ENCODE measurements around the gene PRELID3B. TPM values are rescaled to one million over a fixed set of nuclear protein-coding genes. Genes with fewer than 3 reads are reported as not detected.

PRELID3B gene
- total RNA-seq, 1 donor from 2014 or later, result 16.4 TPM

GRCh38 chr20:59027741-59028320 is 14.8 kb downstream of the PRELID3B start:
- DNase-seq (ENCODE audit: low spot score) (no peak), ATAC-seq (no peak)

GRCh38 chr20:59026904-59027740 is 15.5 kb downstream of the PRELID3B start:
- ATAC-seq (no peak), DNase-seq (ENCODE audit: low spot score) (no peak)

GRCh38 chr20:59025511-59025910 is 17.1 kb downstream of the PRELID3B start:
- ATAC-seq (no peak), DNase-seq (ENCODE audit: low spot score) (no peak)

- ATAC-seq (peak; percentile 79), DNase-seq (ENCODE audit: low spot score) (no peak)
Measured at GRCh38 chr20:59025086-59025485, 17.5 kb downstream of the PRELID3B start.

DNA sequence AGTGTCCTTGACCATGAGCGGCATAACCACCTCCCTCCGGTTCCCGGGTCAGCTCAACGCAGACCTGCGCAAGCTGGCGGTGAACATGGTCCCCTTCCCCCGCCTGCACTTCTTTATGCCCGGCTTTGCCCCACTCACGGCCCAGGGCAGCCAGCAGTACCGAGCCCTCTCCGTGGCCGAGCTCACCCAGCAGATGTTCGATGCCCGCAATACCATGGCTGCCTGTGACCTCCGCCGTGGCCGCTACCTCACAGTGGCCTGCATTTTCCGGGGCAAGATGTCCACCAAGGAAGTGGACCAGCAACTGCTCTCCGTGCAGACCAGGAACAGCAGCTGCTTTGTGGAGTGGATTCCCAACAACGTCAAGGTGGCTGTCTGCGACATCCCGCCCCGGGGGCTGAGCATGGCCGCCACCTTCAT is 18.5 kb downstream of the PRELID3B start:
- DNase-seq (ENCODE audit: low spot score) (no peak), ATAC-seq (no peak)

- DNase-seq (ENCODE audit: low spot score), result no peak
- peak; percentile 70 for ATAC-seq
Measured at GRCh38 chr20:59023616-59024015, 19.0 kb downstream of the PRELID3B start.

- no peak for DNase-seq (ENCODE audit: low spot score)
- no peak for ATAC-seq
Measured at GRCh38 chr20:59022754-59023153, 19.8 kb downstream of the PRELID3B start.

GRCh38 chr20:59020938-59021551 is 21.5 kb downstream of the PRELID3B start:
- ATAC-seq, result no peak

DNA sequence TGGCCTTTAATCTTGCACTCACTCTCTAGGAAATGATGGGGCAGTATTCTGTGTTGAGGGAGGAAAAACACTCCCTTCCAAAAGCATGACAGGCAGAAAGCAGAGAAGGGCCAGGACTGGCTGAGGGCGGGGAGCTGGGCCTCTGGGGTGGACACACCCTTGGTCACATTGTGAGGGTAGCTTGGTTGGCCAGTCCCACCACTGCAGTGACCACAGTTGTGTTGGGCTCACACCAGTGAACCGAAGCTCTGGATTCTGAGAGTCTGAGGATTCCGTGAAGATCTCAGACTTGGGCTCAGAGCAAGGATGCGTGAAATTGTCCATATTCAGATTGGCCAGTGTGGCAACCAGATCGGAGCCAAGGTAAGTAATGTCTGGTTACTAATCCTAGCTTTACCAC is 23.4 kb downstream of the PRELID3B start, which contains the start of gene TUBB1:
Gene TUBB1 (plus strand): TSS at position 213 of the 400 bp plus-strand sequence. CDS start 94 bp downstream, at position 307.
- DNase-seq (ENCODE audit: low spot score), result no peak
- no peak for ATAC-seq

More at GRCh38 chr20:59020938-59021551, 21.5 kb downstream of the PRELID3B start:
- no peak for DNase-seq (ENCODE audit: low spot score)

DNA sequence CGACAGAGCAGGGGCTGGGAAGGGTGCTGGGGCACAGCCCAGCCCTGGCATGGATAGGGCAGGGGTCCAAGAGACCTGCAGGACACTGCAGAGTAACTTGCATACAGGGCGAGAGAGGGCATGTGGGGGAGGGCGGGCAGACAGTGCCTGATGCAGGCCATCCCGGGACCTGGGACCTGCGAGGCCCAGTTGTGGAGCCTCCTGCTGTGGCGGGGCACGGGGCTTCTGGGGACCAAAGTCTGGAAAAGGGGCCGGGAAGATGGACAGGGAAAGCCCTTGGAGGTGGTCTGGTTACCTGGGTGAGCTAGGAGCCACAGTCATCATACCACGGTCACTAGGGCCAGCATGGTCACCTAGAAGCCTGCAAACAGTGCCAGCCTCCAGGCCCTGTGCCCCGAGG is 23.8 kb downstream of the PRELID3B start:
- DNase-seq (ENCODE audit: low spot score) (no peak), ATAC-seq (no peak)

DNA sequence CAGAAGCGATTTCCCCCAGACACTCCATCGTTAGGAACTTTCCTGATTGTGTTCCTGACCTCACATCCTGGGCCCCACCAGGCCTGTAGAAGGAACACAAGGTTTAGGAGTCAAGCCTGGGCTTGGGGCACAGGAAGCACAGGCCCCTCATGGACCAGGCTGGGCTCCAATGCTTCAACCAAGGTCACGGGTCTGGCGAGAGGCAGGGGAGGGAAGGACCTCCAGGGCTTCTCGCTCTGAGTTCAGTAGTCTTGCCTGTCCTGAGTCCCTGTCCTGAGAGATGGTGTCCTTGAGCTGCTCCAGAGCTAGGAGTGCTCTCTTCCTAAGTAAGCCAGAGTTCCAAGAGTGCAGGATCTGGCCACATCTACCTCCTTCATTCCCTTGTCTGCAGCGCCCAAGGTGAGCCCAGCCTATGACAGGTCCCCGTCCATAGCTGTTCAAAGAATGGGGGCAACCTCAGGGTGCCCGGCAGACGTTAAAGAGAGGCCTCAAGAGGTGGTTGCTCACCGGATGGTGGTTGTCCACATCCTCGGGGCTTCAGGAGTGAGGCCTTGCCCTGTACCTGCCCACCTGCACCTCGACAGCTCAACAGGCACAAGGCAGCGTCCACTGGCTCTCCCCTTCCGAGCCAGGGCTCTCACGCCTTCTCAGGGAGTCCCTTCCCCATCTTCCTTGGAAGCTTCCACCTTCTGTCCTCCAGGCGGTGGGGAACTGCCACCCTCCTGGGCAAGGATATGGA is 24.9 kb downstream of the PRELID3B start:
- DNase-seq (ENCODE audit: low spot score), result no peak
- no peak for ATAC-seq

GRCh38 chr20:59016795-59017492 is 25.6 kb downstream of the PRELID3B start:
- ATAC-seq (no peak), DNase-seq (ENCODE audit: low spot score) (no peak)

DNA sequence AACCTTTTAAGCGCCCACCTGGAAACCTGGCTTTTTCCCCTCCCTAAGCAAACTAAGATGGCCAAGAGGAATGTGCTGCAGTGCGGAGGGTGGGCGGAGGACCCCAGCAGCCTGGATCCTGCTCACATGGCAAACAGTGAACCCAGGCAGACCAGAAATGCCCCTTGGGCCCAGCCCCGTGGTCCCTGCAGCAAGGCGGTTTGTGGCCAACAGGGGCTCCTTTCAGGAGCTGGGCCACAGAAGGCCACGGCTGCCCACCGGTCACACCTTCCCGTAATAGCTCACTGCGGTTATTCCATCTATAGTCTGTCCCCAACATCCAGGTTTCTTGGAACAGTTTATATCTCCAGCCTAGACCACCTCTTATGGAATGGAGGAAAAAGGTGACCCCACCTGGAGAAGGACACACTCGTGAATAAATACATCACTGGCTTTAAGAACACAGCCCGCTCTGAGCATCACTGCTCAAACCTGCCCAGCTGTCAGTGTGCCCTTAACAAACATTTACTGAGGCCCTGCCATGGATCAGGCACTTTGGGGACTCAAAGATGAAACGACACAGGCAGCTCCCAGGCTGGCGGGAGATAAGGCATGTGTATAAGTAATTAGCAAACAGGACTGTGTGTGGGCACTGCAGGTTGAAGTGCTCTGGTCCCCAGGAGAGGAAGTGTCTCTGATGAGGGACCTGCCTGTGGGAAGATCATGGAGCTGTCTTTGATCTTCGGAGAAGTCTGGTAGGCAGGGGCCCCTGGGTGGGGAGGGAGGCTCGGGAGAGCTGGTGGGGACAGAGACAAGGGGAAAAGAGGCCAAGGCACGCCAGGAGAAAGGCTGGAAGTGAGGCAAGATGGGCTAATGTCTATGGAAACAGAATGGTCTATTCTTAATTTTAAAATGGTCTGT is 26.5 kb downstream of the PRELID3B start:
- DNase-seq (ENCODE audit: low spot score) (no peak), ATAC-seq (no peak)

DNA sequence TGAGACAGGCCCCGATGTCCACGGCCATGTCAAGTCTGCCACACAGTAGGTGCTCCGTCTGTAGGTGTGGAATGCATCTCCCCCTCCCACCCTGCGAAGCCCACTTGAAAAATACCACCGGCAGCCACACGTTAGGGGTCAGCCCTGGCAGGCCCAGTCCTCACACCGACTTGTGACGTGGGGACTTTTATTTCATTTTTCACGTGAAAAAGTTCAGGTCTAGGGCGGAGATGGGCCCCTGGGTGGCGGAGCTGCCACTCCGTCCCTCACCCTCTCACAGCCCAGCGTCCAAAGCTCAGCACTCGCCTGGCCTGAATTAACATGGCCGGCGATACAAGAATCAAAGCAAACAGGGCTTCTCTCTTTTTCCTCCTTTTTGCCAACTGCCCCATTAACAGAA is 27.2 kb downstream of the PRELID3B start:
- ATAC-seq (no peak), DNase-seq (ENCODE audit: low spot score) (no peak)

DNA sequence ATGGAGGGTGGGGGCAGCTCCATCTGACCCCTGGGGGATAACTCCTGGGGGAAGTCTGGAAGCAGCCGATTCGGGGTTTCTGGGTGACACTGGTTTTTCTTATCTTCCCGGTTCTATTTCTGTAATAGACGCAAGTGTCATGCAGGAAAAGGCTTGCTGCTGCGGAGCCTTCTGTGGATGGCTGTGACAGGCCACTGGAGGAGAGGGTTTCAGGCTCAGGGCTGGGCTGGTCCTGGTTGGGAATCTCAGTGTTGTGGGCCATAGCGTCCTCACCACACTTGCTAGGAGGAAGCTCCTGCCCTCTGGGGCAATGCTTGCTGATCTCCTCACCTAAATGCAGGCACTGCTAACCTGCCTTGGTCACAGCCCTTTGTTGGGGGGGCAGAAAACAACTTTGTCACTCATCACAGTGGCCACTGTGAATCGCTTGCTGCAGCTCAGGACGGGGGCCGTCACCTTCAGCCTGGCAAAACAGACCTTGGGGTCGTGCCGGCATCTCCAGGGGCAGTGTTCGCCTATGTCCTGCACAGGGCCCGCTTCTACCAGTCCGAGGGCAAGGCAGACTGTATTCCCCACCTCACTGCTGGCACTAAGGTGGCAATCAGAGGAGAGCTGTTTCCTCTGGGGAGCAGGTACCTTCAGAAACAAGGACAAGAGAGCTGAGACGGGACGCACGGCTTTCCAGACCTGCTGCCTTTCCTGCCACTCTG is 27.8 kb downstream of the PRELID3B start:
- DNase-seq (ENCODE audit: low spot score), result no peak
- no peak for ATAC-seq

GRCh38 chr20:59013959-59014608 is 28.5 kb downstream of the PRELID3B start:
- ATAC-seq (no peak), DNase-seq (ENCODE audit: low spot score) (no peak)

- DNase-seq (ENCODE audit: low spot score), result no peak
- no peak for ATAC-seq
Measured at GRCh38 chr20:59013031-59013951, 29.3 kb downstream of the PRELID3B start.
